Body of pancreas (tissue), 4 donors: Measurements from ENCODE around the gene LRRC61.

Experiments
- CTCF ChIP-seq, 7 experiments: fragments of 450-650 bp in 4 of 7; fragments of 200-600 bp in 3 of 7; sonication (generic) in 3 of 7; IDR thresholded peaks; one replicate each; pipeline ENCODE4 v1.5.1; 2016 to 2019; ENCODE audit warnings: antibody characterized with exemption in 7 of 7
- POLR2A ChIP-seq, 3 donors: fragments of 450-650 bp; IDR thresholded peaks; one replicate each; pipeline ENCODE4 v1.6.1; 2016; ENCODE audit warnings: antibody characterized with exemption in 3 of 3, mild to moderate bottlenecking in 2 of 3

- TF ChIP-seq CTCF (IDR thresholded peaks at IDR 0.05) (no peak), POLR2A (IDR thresholded peaks at IDR 0.05) (no peak)
Observed at GRCh38 chr7:150379441-150380379, 56.6 kb downstream of the LRRC61 start.
